Fibroblast of the conjunctiva (primary cell): ENCODE data around the gene MTUS2.

ENCODE experiments used
- DNase-seq: peaks from one replicate; pipeline ENCODE4 v3.0.0-alpha.2; 2010; ENCODE audit warnings: low read depth

MTUS2 gene

GRCh38 chr13:28859069-28859468 is 38.9 kb downstream of the MTUS2 start:
- DNase-seq, result no peak

DNA sequence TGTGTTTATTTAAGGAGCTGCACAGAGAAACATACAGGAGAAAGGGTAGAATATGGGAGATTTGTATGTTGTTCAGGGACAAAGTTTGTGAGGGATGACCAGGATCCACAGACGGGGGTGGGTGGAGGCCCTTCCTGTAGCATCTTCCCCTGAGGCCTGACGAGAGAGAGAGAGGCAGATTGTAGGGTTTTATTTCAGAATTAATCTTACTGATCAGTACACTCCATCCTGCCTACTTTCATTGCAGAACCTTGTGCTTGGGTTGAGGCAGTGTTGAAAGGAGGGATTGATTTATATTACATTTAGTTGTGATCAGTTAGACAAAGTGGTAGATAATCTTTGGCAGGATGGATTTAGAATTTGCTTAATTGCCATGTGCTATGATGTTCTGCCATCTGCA is 39.6 kb downstream of the MTUS2 start:
- DNase-seq, result no peak

- no peak for DNase-seq
Measured at GRCh38 chr13:28864544-28864943, 44.4 kb downstream of the MTUS2 start.

GRCh38 chr13:28865149-28865744 is 45.1 kb downstream of the MTUS2 start:
- DNase-seq, result no peak

GRCh38 chr13:28865951-28866350 is 45.8 kb downstream of the MTUS2 start:
- DNase-seq, result no peak

DNA sequence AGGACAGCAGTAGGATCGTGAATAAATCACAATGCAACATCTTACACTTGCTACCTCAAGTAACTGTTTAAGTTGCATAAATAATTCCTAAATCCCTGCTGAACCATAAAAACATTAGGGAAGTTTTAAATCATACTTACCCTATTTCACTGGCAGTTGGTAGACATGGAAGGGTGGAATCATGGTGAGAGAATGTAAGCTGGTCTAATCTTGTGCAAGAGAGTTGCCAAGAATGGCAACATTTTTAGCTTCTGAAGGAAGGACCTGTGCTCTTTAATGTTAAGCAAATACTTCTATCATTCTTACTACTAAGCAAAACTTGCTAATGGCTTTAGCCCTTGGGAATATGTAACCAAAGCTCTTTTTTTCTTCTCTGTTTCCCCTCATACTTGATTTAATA is 46.8 kb downstream of the MTUS2 start:
- DNase-seq, result no peak

- DNase-seq, result no peak
Measured at GRCh38 chr13:28867564-28867963, 47.4 kb downstream of the MTUS2 start.

GRCh38 chr13:28872427-28873176 is 52.5 kb downstream of the MTUS2 start:
- DNase-seq, result no peak

DNA sequence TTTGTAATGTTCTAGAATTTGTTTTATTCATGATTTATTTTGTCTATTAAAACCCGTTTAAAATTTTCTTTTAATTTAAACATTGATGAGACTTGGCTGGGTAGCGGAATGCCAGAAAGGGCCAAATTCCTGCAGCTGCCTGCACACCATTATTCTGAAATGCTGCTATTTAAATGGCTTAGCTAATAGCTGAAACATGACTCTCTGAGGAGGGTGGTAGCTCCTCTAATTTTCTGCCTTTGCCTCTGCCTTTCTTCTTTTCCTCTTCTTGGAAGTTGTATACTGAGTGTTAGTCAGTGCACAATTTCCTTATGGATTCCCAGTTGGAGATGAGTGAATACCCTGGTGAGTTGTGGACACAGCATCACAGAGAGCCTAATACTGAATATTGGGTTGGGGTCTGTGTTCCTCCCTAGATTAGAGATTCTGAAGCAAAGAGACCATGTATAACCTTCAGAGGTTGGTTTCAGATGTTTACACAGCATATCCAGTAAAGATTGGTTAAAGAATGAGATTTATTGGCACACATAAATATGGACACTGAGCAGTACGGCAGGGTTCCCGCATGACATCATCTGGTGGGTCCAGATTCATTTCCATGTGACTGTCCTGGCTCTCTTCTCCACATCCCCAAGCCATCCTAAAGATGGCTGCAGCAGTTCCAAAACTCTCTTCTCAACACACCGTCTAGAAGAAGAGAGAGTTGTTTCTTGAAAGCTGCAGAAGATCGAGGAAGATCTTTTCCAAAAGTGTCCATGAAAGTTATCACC is 55.9 kb downstream of the MTUS2 start:
- DNase-seq, result no peak

- no peak for DNase-seq
Measured at GRCh38 chr13:28877408-28877807, 57.3 kb downstream of the MTUS2 start.

- no peak for DNase-seq
Measured at GRCh38 chr13:28885181-28885580, 65.0 kb downstream of the MTUS2 start.

DNA sequence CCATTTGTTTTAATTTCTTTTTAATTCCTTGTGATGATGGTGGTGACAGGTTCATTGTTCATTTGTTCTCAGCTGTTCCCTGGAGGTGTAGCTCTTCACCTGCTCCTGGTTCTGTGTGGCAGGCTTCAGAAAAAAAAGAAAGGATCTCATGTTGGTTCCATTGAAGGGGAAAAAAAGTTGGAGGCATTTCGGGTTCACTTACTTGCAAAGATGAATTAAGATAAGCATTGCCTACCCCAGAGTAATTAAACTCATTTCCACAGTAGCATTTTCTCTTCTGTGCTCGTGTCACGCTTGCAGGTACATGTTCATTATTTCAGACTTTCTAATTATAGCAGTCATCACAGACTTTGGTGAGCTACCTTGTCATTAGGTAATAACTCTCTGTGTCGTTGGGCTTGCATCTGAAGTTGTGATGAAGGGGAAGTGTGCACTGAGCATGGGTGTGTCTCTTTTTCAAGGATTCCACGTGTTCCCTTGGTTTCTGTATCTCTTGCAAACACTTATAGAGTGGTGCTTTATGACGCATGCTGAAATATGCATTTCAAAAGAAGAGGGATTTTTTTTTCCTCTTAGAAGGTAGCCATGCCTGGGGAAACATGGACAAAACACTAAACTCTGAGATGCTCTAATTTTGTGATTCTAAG is 69.1 kb downstream of the MTUS2 start:
- DNase-seq, result no peak

DNA sequence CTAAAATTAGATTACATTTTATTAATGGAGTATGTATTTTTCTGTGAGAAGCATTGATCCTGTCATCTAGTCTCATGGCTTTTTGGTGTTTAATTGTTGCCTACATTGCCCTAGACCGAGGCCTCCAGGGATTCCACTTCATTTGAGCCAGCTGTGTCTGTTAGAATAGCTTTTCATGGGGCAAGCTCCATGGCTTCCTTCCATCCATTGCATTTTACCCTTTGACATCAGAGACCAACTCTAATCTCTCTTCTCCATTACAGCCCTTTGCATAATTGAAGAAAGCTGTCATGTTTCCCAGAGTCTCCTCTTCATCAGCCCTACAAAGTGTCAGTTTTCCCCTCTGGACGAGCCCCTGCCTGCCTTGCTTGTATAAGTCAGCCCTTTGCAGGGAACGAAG is 70.6 kb downstream of the MTUS2 start:
- DNase-seq, result no peak

DNA sequence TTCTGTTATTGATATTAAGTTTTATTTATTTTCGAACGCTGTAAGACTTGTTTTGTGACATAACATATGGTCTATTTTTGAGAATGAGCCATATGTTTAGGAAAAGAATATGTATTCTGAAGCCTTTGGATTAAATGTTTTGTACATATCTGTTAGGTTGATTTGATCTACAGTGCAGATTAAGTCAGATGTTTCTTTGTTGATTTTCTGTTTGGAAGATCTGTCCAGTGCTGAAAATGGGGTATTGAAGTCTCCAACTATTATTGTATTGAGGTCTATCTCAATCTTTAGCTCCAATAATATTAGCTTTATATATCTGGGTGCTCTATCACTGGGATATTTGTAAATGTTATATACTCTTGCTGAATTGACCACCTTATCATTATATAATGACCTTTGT is 97.9 kb downstream of the MTUS2 start:
- DNase-seq, result no peak

- no peak for DNase-seq
Measured at GRCh38 chr13:28922341-28922740, 102.2 kb downstream of the MTUS2 start.

- no peak for DNase-seq
Measured at GRCh38 chr13:28935104-28935503, 115.0 kb downstream of the MTUS2 start.

DNA sequence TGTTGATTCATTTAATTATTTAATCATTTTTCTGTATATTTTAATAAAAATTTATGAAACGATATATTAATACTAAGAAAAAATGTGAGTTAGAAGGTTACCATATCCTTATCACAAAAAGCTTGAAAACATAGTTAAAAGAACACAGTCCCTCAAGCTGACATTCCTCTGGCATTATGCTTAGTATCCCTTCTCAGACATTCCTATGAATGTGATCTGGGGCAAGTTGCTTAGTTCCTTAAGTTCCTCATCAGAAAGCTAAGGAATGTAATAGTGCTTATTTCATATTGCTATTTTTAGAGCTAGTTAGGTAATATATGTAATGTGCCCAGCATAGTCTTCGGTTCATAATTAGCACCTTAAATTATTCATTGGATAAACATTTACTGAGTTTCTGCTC is 122.8 kb downstream of the MTUS2 start:
- no peak for DNase-seq

- DNase-seq, result no peak
Measured at GRCh38 chr13:28953714-28954418, 133.7 kb downstream of the MTUS2 start.

- no peak for DNase-seq
Measured at GRCh38 chr13:28954419-28954725, 134.2 kb downstream of the MTUS2 start.

DNA sequence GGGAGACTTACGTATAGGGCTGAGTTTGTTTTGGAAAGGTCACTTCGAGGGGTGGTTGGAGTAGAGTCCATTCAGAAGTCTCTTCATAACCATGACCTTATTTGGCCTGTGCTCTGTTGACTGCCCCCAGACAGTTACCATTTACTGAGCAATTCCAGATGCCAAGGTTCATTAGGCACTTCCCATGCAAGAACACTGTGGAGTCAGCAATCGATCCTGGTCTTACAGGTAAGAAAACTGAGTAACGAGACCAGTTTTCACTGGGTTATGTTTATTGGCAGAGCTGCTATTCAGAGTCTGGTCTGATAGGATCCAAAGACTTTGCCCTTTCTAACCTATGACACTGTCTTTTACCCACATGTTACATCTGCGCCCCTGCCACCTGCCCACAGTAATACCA is 134.7 kb downstream of the MTUS2 start:
- DNase-seq, result no peak

GRCh38 chr13:28955264-28955966 is 135.3 kb downstream of the MTUS2 start:
- no peak for DNase-seq

DNA sequence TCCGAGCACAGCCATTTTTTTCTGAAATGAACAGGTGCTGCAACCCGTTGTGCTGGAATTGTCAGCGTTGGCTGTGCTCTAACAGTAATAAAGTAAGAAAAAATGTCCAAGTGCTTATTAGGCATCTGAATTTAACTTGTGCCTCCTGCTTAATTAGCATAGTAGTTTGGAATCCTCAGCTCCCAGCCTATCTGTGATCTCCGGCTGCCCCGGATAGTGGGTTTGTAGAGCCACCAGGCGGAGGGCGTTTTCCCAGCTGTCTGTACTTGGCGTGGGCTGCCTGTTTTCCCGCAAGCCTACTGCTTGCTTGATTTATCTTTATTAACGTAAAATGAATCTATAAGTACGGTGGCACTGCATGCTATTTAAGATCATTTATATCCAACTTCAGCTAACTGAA is 137.9 kb downstream of the MTUS2 start:
- no peak for DNase-seq
